ENCODE results near the gene ATXN1.

DNA sequence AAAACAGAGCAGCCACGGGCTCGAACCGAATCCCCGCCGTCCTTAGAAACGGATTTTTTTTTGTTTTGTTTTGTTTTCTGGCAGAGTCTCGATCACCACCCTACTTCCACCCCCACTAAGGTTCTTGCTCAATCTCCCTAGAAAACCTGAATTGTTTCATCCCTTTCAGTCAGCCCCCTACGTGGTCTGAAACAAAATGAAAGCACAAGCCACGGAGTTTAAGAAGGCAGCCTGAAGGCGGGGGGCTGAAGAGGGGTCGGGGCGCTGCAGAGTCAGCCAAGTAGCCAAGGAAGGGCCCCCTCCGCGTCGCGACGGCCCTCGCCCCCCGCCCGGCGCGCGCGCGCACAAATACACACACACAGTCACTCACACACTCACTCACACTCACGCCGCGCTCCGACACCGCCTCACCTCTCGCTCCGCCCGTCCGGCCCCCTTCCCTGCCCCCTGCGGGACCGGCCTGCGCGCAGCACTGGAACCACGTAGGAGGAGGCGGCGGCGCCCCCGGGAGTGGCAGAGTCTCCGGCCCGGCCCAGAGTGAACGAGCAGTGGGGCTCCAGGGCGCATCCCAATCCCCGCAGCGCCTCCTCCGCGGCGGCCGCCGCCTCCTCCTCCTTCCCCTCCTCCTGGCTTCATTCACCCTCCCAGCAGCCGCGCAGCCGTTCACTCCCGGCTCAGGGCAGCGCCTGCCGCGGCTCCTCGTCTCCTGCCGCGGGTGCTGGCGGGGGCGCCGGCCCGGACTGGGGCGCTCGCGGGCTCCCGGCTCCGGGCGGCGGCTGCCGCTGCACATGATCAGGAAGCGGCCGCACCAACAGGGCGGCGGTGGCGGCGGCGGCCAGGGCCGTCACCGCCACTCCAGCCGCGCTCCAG is 1.4 kb downstream of the ATXN1 start:
- TF ChIP-seq, protein P1, sequence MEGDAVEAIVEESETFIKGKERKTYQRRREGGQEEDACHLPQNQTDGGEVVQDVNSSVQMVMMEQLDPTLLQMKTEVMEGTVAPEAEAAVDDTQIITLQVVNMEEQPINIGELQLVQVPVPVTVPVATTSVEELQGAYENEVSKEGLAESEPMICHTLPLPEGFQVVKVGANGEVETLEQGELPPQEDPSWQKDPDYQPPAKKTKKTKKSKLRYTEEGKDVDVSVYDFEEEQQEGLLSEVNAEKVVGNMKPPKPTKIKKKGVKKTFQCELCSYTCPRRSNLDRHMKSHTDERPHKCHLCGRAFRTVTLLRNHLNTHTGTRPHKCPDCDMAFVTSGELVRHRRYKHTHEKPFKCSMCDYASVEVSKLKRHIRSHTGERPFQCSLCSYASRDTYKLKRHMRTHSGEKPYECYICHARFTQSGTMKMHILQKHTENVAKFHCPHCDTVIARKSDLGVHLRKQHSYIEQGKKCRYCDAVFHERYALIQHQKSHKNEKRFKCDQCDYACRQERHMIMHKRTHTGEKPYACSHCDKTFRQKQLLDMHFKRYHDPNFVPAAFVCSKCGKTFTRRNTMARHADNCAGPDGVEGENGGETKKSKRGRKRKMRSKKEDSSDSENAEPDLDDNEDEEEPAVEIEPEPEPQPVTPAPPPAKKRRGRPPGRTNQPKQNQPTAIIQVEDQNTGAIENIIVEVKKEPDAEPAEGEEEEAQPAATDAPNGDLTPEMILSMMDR (IDR thresholded peaks at IDR 0.05) = peak in 1 of 3 donors; percentile 51
- TF ChIP-seq POLR2A (IDR thresholded peaks at IDR 0.05) = peak in 1 of 2 donors; percentile 20

Data from lower leg skin (tissue), 3 donors.